Middle frontal gyrus (tissue), 1 donor: ENCODE measurements around the gene ZNF93.
"Not testable (repeated sequence)": the region's sequence is repeated elsewhere in the genome, so short reads cannot be mapped to it uniquely, and the experiment has no call there.

Experiments
- DNase-seq: peaks from one replicate; pipeline ENCODE4 v3.0.0-alpha.2; 2015; ENCODE audit warnings: low spot score; ENCODE audit errors: extremely low spot score

ZNF93 gene

GRCh38 chr19:19900729-19901444 is at the start of gene ZNF93:
TSS of gene ZNF93 (plus strand) at chr19:19900946. CDS start at chr19:19901089, 143 bp downstream.
- DNase-seq, result peak; percentile 97

GRCh38 chr19:19851740-19852139 is 49.0 kb upstream of the ZNF93 start:
- DNase-seq, result not testable (repeated sequence)

GRCh38 chr19:19858751-19859150 is 42.0 kb upstream of the ZNF93 start:
- no peak for DNase-seq

- no peak for DNase-seq
Observed at GRCh38 chr19:19860756-19861390, 39.9 kb upstream of the ZNF93 start.

- peak; percentile 97 for DNase-seq
Observed at GRCh38 chr19:19865750-19866610, 34.8 kb upstream of the ZNF93 start, which contains the start of gene ZNF253. TSS of gene ZNF253 (plus strand) at chr19:19865882. CDS start at chr19:19865997, 115 bp downstream.

GRCh38 chr19:19866611-19867248 is 34.0 kb upstream of the ZNF93 start:
- no peak for DNase-seq

- not testable (repeated sequence) for DNase-seq
Observed at GRCh38 chr19:19870086-19870485, 30.7 kb upstream of the ZNF93 start.

GRCh38 chr19:19871932-19872331 is 28.8 kb upstream of the ZNF93 start:
- DNase-seq, result no peak

- DNase-seq, result no peak
Observed at GRCh38 chr19:19873381-19873780, 27.4 kb upstream of the ZNF93 start.

DNA sequence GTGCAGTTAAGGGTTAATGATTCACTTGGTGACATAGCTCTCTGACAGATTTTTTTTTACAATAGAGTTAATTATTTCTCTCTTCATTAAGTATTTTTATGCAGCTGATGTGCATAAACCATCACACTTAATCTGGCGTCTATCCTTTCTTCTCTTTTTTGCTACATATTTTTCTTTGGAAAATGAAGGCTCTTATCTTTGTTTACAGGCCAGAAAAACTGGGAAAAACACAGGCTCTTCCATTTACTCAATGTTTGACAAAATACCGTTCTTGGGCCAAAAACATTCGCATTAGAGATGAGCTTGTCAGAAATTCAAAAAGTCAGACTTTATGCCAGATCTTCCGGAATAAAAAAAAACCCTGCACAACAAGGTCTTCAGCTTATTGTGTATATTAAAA is 23.0 kb upstream of the ZNF93 start:
- DNase-seq, result no peak

GRCh38 chr19:19884583-19884982 is 16.2 kb upstream of the ZNF93 start:
- DNase-seq, result no peak

DNA sequence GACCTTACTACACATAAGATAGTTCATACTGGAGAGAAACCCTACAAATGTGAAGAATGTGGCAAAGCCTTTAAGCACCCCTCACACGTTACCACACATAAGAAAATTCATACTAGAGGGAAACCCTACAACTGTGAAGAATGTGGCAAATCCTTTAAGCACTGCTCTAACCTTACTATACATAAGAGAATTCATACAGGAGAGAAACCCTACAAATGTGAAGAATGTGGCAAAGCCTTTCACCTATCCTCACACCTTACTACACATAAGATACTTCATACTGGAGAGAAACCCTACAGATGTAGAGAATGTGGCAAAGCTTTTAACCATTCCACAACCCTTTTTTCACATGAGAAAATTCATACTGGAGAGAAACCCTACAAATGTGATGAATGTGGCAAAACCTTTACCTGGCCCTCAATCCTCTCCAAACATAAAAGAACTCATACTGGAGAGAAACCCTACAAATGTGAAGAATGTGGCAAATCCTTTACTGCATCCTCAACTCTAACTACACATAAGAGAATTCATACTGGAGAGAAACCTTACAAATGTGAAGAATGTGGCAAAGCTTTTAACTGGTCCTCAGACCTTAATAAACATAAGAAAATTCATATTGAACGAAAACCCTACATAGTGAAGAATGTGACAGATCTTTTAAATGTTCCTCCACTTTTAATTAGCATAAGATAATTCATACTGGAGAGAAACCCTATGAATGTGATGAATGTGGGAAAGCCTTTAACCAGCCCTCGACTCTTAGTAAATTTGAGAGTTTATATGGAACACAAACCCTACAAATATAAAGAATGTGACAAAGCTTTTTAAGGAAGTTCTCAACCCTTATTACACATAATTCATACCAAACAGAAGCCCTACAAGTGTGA is 8.4 kb upstream of the ZNF93 start:
- not testable (repeated sequence) for DNase-seq

- DNase-seq, result no peak
Observed at GRCh38 chr19:19900139-19900728, 512 bp upstream of the ZNF93 start.

- DNase-seq, result not testable (repeated sequence)
Observed at GRCh38 chr19:19907551-19907950, 6.8 kb downstream of the ZNF93 start.

DNA sequence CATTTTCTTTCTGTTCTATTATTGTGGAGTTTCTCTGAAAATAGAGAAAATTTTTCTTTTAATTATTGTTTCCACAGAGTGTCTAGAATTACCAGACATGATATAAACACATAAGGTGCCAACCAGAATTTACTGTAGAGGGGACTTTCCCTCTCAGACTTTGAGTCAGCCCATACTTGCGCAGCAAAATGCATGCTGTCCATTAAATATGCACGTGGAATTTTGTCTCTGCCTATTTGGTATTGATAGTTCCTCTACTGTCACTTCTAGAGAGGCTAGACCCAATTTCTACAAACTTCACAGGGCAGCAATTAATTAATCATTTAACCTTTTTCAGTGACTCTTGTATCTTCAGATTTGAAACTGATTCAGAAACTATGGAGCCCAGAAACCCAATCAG is 8.9 kb downstream of the ZNF93 start:
- no peak for DNase-seq

DNA sequence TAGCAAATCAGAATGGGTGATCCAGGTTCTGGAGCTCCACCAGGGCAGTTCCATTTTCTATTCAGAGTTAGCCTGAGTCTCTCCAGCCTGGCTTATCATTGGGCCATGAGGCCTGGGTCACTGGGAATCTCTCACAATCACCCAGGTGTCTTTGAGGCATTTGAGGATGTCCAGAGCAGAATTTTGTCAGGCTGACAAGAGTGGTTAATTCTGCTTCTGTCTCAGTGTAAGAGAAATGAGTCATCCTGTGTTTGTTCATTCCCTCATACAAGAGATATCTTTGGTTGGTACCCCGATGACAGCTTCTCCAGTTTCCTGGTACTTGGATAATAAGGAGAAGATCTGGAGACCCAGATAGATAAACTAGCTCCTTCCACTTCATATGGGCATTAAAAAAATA is 10.4 kb downstream of the ZNF93 start:
- DNase-seq, result no peak

GRCh38 chr19:19914596-19914995 is 13.8 kb downstream of the ZNF93 start:
- DNase-seq, result no peak

DNA sequence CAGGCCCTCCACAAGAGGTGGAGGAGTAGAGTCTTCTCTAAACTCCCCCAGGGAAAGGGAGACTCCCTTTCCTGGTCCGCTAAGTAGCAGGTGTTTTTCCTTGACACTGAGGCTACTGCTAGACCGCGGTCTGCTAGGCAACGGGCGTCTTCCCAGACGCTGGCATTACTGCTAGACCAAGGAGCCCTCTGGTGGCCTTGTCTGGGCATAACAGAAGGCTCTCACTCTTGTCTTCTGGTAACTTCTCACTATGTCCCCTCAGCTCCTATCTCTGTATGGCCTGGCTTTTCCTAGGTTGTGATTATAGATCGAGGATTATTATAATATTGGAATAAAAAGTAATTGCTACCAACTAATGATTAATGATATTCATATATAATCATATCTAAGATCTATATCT is 29.7 kb downstream of the ZNF93 start:
- DNase-seq, result not testable (repeated sequence)

GRCh38 chr19:19933432-19934314 is 32.9 kb downstream of the ZNF93 start:
- DNase-seq, result not testable (repeated sequence)
